ENCODE data around the gene DNM1.
A peak's percentile ranks its signal among the peaks of the same experiment; 100 is the strongest.
"Not testable (repeated sequence)": the region's sequence is repeated elsewhere in the genome, so short reads cannot be mapped to it uniquely, and the experiment has no call there.

The DNM1 gene

DNA sequence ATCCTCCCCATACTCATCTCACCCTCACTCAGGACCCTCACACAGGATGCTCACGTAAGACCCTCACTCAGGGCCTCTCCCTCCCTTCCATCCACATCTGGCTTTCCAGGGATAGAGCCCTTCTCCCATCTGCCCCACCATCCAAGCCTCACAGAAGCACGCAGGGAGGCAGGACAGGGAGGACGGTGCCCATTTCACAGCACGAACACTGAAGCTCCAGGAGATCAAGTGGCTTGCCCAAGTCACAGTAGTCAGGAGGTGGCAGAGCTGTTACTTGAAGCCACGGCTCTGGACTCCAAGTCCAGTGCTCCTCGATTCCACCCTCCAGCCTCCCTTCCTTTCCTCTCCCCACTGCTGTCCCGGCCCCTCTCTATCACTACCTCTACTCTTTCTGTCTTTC lies 21.7 kb downstream of the DNM1 start:
- DNase-seq (ENCODE audit: low read depth), result no peak

DNA sequence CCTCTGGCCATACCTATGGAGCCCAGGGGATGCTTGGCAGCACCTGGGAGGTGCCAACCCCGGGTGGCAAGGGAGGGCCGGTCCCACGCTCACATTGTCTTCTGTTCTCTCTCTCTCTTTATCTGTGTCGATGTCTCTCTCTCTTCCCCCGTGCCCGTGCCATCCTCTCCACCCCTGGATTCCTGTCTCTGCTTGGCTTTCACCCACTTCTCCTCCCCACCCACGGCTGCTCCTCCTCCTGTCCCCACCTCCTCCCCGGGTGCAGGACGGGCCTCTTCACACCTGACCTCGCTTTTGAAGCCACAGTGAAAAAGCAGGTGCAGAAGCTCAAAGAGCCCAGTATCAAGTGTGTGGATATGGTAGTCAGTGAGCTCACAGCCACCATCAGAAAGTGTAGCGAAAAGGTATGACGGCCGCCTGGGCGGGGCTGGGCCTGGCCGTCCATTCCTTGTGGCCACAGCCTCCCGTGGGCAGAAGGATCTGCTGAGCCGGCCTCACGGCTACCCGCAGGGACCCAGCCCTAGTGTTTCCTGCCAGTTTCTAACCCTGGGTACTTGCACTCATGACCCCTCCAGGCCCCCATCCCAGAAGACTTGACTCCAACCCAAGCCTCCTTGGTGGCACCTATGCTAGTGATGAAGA lies 22.7 kb downstream of the DNM1 start:
- no peak for DNase-seq (ENCODE audit: low read depth)

DNA sequence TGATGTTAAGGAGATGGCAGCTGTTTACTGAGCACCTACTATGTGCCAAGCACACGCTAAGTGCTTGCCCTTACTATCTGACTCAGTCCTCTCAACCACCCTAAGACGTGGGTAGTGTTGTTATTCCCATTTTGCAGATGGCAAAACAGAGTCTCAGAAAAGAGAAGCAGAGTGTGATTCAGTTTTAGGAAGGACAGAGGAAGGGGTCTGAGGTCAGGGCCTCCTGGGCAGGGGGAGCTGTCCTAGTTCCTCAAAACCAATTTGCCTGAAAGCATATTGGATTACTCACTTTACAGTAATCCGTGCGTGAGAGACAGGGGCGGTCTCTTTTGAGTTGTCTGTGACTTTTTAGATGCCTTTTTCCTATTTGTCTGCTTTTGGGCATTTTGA lies 23.2 kb downstream of the DNM1 start:
- no peak for DNase-seq (ENCODE audit: low read depth)

GRCh38 chr9:128230897-128231296 lies 27.7 kb downstream of the DNM1 start:
- not testable (repeated sequence) for DNase-seq (ENCODE audit: low read depth)

- no peak for DNase-seq (ENCODE audit: low read depth)
Observed at GRCh38 chr9:128231638-128232527, 28.7 kb downstream of the DNM1 start.

DNA sequence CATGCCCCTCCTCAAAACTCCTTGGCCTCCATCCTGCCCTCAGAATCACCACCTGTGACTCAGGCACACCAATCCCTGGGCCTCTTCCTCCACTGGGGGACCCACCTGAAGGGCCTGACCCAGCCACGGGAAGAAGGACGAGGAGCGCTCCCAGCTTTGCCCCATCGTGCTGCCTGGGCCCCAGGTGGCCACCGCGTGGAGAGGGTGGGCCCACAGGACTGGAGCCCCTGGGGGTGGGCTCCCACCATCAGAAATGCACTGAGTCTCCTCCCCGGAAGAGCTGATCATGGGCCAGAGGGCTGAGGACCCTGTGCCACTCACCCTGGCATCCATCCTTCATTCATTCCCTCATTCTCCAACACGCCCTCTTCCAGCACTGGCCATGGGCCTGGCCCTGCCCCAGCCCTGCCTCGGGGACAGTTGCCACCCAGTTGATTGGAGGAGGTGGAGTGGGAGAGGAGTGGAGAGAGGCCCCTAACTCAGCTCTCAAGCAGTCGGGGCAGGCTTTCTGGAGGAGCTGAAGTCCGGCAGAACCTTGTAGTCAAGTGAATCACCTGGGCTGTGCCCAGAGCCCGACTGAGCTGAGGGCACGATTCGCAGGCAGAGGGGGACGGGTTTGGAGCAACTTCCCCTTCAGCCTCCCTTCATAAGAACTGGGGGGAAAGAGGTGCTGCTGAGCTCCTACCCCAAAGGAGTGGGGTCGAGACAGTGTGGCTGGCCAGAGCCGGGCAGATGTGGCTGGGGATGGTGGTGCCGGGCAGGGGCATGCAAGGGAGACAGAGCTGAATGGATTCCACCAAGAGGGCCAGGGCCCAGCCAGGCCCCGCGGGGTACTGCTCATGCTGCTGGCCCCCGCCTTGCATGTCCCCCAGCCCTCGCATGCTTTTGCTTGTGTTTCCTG lies 29.6 kb downstream of the DNM1 start:
- no peak for DNase-seq (ENCODE audit: low read depth)

GRCh38 chr9:128233817-128234406 lies 30.7 kb downstream of the DNM1 start:
- no peak for DNase-seq (ENCODE audit: low read depth)

DNA sequence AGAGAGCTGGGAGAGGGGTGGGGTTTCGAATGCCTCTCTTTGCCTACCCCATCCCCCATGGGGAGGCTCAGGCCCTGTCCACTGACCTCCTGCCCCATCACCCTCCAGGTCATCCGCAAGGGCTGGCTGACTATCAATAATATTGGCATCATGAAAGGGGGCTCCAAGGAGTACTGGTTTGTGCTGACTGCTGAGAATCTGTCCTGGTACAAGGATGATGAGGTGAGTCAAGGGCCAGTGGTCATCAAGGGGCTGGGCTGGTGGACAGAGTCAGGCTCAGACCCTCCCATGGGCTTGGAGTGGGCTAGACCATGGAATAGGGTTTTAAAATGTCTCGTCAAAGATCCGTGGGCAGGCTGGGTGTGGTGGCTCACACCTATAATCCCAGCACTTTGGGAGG lies 38.9 kb downstream of the DNM1 start:
- DNase-seq (ENCODE audit: low read depth), result no peak

GRCh38 chr9:128242828-128243214 lies 39.6 kb downstream of the DNM1 start:
- DNase-seq (ENCODE audit: low read depth), result no peak

DNA sequence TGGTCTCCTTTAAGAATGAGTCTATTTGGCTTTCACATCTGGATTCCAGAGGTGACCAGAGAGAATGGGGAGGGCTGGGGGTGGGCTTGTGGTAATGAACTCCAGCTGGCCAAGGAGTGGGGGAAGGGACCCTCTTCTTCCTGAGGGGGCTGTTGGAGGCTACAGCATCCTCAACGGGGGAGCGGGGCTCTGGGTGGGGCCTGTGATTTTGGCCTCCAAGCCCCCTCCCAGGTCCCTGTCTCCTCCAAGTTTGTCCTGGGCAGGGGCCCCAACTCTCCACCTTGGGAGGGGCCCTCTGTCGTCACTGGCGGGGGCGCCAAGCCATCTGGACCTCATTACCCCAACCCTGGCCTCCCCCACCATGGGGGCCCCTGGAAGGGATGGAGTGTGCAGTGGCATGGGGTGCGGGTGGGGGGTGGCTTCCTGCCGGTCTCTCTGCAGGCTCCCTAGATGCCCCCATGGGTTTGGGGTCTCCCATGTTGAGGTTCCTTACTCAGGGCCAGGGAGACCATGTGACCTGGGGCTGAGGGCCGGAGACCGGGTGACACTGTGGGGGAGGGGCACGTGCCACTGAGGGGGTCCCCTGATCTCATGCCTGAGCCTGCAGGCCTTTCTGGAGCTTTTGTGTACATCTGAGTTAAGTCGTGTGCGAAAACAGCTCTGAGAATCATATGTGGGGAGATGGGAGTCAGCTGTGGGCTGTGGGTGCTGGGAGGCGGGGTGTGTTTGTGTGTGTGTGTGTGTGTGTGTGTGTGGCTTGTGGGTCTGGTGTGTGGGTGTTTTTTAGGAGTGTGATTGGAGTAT lies 40.2 kb downstream of the DNM1 start:
- DNase-seq (ENCODE audit: low read depth), result no peak

- no peak for DNase-seq (ENCODE audit: low read depth)
Observed at GRCh38 chr9:128244091-128244836, 41.1 kb downstream of the DNM1 start.

DNA sequence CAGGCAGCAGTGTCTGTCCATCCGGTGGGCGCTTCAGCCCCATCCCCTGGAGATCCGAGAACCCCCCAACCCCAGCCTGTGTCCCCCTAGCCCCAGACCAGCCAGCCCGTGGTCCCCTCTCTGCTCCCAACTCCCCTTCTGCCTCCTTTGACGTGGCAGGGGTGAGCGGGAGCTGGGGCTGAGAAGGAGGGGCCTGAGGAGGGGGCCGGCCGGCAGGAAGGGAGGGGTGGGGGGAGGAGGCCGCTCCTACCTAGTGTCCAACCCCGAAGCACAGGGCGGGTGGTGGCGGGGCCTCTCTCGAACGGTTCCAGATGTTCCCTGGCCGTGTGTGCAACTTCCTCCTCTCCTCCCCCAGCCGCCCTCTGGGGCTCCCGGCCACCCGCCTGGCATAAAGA lies 41.7 kb downstream of the DNM1 start:
- peak; percentile 30 for DNase-seq (ENCODE audit: low read depth)

DNA sequence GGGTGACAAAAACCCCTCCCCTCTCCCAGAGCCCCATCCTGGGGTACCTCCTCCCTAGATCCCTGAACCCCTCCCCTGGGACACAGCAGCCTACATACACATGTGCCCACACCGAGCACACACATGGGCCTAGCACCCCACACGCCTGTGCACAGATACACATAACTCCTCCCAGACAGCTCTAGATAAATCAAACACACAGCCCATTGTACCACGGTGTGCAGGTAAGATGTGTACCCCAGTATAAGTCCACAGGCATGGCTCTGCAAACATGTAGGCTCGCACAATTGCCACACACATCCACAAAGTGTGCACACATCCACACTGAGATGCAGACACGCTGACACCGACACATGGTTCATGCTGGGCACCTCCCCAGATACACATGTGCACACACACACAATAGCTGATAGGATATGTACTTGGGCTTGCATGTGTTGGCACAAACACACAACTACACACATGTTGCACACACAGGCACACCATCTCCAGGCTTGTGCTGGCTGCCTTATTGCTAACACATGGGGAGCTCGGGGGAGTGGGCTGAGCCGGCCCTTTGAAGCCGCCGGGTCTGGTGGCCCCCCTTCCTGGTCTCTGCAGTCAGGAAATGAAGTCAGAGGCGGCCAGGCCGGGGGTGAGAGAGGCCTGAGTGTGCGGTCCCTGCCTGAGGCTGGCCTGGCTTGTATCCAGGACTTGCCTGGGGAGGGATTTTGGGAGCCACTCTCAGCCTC lies 42.4 kb downstream of the DNM1 start:
- DNase-seq (ENCODE audit: low read depth), result peak; percentile 23

GRCh38 chr9:128246471-128246870 lies 43.3 kb downstream of the DNM1 start:
- DNase-seq (ENCODE audit: low read depth), result no peak

- DNase-seq (ENCODE audit: low read depth), result no peak
Observed at GRCh38 chr9:128247226-128247803, 44.1 kb downstream of the DNM1 start.

DNA sequence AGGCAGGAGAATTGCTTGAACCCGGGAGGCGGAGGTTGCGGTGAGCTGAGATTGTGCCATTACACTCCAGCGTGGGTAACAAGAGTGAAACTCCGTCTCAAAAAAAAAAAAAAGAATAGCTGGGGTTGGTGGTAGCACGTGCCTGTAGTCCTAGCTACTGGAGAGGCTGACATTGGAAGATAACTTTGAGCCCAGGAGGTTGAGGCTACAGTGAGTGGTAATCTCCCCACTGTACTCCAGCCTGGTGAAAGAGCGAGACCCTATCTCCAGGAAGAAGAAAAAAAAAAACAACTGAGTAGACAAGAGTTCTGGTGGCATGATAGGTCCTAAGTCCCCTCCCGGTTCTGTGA lies 46.4 kb downstream of the DNM1 start:
- no peak for DNase-seq (ENCODE audit: low read depth)

DNA sequence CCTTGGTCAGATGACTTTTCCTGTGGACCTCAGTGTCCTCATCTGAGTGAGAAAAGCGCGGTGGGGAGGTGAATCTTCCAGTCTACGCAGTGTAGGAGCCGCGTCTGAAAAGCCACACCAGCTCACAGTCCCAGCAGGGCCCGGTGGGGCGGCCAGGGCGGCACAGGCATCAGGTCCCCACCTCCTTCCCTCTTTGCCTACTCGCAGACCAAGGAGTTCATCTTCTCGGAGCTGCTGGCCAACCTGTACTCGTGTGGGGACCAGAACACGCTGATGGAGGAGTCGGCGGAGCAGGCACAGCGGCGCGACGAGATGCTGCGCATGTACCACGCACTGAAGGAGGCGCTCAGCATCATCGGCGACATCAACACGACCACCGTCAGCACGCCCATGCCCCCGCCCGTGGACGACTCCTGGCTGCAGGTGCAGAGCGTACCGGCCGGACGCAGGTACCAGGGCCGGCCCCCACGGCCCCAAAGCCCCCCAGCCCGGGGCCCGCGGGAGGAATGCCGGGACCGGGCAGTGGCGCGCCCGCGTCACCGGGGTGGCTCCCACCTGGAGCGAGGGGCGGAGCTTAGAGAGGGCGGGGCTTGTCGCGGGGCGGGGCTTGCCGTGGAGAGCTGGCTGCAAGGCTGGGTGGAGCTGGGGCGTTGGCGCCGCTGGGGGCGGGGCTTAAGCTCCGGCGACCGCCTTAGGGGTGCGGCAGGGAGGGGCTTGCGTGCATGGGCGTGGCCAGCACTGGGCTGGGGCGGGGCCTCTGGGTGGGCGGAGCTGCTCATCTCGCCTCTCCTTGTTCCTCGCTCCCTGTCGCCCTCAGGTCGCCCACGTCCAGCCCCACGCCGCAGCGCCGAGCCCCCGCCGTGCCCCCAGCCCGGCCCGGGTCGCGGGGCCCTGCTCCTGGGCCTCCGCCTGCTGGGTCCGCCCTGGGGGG lies 47.0 kb downstream of the DNM1 start:
- DNase-seq (ENCODE audit: low read depth), result no peak
